HG03565 (cell line): ENCODE results near the gene KCTD16.

Source experiments
- ATAC-seq: cut with Tn5 transposase; IDR thresholded peaks from one replicate; pipeline ENCODE4 v1.9.1; 2021; ENCODE audit warnings: mild to moderate bottlenecking, moderate library complexity; ENCODE audit not compliant: unreplicated experiment

The KCTD16 gene

DNA sequence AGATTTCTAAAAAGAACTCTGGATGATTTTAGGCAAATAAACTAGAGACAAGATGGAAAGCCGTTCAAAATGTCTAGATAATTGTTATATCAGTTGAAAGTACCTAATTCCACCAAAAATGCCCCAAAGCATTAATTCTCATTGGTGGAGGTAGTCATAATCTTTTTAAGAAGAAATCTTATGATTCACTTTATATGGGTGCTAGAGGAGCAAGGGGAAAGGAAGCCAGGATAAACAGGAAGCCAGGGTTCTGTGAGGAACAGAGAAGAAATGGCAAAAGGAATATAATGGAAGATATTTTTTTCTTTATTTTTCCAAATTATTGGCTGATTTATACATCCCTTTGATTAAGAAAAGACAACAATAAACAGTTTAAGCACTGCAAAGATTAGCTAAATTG, 8.0 kb upstream of the KCTD16 start:
- ATAC-seq: no peak

DNA sequence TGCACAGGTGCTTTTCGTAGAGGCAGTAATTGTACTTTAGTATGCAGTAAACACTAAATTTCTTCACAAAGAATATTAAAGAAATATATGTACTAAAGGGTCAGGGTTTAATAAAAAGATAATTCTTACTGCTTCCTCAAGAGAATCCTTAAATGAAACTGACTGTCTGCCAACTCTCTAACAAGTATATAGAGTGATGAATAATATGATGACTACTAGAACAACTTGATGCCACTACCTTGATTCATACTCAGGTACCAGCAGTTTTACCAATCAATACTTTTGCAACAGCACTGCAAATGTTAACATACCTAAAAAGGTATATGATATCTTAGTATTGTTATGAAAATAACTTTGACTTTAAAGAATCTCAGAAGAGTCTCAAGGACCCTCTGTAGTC, 4.0 kb upstream of the KCTD16 start:
- no peak for ATAC-seq

DNA sequence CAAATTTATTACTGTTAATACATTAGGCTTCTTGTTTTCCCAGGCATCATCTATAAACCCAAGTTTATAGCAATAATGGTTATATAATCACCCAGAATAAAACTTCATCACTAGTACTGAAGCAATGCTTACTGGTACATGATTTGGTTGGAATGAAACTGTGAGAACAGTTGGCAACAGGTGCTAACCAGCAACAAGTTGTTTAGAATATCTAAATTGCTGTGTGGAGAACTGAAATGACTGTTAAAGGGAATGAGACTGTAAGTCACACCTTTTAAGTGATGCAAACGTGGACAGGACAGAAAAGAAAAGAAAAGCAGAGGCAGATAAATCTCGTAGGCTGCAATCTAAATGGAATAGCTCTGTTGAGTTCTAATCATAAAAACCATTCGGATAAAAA, 2.7 kb upstream of the KCTD16 start:
- ATAC-seq: no peak

DNA sequence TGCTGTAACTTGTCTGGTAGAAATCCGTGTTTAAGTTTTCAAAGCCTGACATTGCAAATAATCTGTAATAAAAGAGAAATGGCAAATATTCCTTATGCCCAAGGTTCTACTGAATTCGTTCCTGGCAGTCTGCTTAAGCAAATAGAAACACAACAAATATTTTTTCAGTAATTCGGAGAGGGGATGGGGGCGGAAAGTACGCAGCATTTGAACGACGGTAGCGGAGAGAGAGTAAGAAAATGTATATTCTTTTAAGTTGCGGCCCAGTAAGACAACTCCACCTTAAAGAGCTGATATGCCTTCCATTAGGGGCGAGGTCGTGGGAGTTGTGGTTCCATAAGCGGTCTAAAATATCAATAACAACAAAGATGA, 783 bp upstream of the KCTD16 start:
- ATAC-seq: no peak

DNA sequence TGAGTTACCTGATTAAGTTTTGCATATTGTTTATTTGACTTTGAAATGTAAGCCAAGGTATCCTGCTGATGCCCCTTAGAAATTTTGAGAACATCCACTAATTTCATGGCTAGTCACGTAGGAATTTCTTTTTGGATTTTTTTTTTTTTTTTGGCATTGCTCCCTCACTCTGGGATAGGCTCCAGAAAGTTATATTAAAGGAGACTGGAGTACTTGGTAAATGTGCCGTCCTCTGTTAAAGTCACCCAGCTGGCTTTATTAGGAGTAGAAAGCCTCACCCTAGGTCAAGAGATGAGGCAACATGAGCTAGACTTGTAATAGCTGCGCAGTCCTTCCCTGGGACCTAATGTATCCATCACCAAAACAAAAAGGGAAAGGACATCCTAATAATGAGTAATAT, 3.1 kb downstream of the KCTD16 start:
- no peak for ATAC-seq

DNA sequence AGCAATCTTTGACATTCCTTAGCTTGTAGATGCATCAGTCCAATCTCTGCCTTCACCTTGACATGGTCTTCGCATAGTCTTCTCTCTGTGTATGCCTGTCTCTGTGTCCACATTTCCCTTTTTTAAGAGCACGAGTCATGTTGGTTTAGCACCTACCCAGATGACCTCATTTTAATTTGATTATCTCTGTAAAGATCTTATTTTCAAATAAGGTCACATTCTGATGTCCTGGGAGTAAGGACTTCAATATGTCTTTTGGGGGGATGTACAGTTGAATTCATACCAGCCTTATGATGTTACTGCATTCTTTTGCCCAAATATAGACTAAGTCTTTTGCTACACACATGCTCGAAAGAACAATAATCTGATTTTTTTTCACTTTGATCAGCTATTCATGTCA, 6.9 kb downstream of the KCTD16 start:
- no peak for ATAC-seq

DNA sequence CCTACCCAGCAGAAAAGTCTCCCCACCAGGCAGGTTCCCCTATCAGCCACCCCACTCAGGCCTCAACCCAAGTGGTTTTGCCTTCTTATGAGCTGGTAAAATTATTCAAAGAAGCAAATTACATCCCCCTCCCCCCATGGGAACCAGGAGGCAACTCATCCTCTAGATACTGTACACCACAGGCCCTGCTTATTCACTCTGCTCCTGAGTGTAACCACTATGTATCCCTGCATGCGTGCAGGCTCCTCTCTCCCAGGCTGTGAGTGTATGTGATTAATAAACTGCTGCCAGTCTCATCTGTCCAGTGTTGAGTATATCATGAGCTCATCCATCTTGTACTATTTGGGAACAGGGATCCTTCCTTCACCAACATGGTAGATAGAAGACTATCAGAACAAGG, 8.6 kb downstream of the KCTD16 start:
- ATAC-seq: no peak

DNA sequence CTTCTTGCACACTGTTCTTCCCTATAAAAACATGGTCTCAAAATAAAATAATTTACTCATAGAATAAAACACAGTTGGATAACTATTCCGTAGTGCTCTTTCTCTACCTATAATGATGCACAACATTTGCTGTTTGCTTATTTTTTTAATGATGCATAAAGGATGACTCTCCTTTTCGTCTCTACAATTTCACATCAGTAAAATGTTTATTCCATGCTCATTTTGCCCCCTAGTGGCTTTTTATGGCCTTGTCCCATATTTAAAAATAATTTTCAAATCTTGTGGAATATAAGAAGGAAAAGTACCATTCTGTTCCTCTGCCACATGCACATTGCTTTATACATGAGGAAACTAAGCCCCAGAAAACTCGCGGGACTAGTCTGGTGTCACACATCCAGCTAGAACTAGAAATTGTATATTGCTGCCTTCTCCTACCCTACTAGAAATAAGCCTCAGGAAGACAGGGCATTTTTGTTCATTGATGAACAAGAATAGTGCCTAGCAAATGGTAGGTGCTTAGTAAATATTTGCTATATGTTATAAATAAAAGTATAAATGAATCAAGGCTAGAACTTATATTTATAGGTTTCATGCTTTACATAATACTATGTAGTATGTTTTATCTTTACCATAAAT, 12.7 kb downstream of the KCTD16 start:
- no peak for ATAC-seq

DNA sequence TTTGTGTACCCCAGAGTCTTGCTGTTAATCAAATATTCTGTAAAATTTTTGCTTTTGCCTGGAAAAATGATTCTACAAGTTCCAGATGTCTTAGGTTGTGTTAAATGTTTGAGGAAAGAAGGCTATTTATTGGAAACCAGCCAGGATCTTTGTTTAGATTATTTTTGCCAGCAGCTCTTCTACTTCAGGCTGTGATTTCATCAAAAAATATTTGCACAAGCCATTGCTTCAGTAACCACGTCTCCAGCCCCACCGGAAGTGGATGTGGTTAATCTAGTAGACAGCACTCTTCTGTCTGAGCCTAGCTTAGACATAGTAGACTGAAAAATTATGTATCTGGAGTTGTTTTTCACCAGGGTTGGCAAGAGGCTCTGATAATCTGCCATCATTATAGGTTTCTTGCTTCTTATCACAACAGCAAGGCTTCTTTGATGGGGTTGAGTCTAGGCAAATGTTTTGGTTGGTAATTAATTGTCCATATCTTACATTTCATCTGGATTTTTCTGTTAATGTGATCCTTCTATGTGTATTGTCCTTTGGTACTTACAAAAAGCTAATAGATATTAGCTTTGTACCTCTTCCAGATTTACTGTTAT, 17.1 kb downstream of the KCTD16 start:
- ATAC-seq: peak; percentile 75

DNA sequence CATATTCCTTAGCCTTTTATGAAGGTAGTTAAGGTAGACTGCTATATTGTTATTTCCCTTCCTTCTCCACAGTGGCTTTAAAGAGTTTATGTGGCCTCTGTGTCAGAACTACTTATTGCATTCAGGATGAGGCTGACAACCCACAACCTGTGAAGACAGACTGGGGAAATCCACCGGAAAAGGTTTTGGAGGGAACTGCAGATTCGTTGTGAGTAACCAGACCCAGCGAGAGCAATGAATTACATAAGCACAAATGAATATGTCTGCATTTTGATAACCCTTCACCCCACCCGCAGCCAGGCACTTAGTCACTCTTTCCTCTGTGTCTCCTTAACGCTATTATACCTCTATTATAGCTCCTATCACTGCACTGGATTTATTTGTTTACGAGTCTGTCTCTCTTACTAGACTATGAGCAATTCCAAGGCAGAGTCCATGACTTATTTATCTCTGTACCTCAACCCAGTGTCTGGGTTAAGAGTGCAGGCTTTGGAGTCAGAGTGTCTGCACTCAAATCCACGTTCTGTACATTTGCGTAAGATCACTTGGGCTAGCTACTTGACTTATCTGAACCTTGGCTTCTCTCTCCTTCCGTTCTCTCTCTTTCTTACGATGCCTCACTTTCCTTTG, 19.2 kb downstream of the KCTD16 start:
- peak; percentile 34 for ATAC-seq

DNA sequence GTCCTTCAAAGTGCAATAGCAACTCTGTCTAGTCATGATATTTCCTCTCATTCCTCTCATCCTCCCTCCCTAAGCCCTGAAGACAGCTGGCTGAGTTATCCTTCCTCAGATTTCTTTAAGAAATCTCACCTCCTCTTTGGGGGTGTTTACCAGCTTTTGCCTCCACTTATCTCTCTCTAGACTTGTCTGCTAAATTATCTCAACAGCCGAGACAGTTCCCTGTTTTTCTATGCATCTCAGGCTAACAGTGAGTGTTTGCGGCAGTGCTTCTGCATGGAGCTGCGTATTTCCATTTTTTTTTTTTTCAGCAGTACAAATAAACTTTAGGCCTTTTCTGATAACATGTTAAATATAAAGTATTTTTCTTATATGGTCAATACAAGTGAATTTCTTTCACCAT, 20.9 kb downstream of the KCTD16 start:
- no peak for ATAC-seq

DNA sequence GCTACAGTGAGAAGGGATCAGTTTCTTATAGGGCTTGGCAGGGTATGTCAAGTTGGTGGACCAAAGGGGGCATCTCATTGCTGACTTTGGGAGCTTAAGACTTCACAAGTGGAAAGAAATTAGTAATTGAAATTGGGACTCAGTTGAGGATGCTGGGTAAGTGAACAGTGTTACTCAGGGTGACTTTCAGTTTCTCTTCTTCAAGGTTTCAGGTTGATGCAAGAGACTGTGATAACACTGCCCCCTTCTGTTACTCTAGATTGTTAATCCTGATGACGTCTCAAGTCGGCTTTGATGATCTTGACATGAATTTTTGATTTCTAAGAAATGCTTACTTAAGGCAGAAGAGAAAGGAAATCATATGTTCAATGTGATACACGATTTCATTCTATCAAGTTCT, 21.3 kb downstream of the KCTD16 start:
- peak; percentile 87 for ATAC-seq

DNA sequence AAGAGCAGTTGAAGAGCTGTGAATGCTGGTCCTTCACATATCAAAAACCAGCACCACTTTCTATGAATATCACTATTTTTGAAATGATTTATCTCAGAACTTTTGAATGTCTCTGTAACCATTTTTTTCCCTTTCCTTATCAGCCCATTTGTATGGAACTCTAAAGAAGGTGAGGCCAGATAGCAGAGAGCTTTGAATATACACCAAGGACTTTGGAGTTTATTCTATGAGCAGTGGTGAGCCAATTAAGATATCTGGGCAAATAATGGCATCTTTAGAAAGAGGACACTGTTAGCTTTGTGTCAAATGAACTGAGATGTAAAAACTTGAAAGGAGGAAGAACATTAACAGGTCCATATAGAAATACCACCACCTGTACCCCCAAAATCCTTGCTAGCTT, 22.0 kb downstream of the KCTD16 start:
- no peak for ATAC-seq

DNA sequence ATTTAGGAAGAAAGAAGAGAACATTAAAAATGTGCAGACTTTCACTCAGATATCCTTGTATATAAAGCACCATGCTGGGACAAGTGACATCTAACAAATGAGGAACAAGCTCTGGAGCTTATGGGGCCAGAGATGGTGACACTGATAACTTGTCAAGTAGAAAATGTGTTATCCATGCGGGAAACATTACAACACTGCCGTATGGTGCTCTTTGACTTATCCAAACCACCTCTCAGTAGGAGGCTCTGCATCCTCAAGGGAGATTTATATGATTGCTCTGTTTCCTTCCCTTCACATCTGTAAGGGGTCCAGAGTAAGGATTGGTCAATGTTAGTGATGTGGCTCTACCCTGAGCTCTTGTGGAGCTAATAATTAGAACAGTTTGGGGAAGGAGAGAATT, 23.5 kb downstream of the KCTD16 start:
- no peak for ATAC-seq

DNA sequence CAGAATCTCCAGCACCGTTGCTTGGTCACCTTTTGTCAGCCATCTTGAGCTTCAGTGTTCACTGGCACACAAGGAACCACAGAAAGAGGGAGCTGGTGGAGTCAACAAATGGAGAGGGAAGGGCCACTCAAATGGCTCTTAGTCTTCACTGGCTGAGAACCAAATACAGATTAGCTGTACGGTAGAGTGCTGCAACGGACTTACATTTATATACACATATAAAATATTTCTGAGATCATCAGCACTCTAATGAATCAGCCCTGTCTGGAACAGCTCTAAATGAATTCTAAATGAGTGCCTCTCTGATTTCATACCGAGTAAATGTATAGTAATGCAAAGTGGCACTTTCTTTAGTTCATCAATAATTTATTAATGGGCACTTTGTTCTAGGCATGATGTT, 24.8 kb downstream of the KCTD16 start:
- ATAC-seq: no peak

DNA sequence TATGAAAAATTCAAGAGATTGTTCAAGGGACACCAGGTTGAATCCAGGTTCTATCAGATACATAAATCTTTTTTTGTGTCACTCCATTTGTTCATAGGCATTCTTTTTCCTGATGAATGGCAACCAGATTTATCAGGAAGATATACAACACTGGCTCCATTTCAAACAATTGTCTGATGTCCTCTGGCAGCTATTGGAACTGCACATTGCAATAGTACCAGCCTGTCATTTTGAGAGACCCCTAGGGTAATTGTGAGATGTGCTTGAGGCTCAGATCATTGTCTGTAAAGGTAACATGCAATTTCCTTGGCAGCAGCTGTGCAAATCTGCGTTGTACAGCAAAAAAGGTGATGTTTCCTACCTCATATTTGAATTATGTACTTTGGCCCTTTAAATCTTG, 25.9 kb downstream of the KCTD16 start:
- ATAC-seq: no peak

DNA sequence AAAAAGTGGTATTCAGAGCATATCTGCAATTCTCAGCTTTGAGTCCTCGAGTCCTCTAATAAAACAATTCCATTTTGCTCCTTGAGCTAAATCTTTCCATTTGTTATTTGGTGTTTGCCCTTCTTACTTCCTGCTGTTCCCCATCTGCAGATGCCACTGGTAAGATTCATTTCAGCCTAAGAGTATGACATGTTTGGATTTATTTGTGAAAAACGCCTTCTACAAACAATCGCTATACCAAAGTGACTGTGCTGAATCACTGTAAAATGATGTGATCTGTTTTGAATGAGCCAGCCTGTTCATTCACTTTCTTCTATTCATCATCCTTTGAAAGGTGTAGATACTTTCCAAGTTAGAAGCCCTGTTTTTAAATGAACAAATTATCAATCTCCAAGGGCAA, 27.7 kb downstream of the KCTD16 start:
- ATAC-seq: no peak

DNA sequence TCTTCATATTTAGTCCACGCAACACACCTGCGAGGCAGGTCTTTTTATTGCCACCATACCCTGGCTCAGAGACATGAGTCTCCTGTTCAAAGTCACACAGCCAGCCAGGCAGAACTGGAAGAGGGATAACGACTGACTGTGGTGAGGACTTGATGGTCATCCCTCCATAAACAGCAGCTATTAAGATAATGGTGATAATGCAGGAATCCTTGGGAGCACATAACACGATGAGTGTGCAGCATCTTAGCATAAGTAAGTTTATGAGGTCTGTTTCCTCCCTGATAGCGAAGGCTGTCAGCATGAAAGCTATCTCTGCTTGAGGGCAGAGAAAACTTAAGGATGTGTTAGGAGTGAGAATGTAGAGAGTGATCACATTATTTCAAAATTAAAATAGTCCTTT, 30.9 kb downstream of the KCTD16 start:
- ATAC-seq: no peak

DNA sequence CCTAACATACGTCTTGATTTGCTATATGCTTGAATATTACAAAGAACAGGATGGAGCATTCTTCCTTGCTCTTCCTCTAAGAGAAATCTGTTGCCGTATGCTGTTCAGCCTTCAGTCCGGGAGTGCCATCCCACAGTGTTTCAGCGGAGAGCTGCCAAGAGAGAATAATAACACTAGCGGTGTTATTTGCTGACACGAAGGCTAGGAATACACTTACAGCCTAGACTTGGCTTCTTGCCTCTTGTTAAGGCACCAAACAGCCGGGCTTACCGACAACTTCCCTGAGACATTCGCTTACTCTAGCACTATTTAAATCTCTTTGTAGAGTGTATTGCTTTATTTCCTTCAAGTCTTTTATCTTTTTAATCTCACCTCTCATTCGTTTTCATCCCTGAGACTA, 31.4 kb downstream of the KCTD16 start:
- no peak for ATAC-seq

DNA sequence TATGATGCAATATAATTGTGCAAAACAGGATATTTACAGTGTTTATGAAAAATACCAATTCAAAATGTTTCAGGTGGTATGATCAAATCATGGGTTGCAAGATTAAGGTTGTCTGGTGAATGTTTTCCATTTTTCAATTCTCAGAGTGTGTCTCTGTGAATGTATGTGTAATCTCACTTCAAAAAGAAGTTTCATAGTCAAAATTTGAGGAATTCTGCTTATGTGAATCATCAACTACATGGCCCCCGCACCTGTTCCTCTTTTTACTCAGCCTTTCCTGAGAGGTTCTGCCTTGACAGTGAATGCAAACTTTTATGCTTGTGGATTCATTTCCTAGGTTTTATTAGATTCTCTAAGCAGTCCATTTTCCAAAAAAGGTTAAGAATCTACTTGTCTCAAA, 32.1 kb downstream of the KCTD16 start:
- ATAC-seq: no peak

DNA sequence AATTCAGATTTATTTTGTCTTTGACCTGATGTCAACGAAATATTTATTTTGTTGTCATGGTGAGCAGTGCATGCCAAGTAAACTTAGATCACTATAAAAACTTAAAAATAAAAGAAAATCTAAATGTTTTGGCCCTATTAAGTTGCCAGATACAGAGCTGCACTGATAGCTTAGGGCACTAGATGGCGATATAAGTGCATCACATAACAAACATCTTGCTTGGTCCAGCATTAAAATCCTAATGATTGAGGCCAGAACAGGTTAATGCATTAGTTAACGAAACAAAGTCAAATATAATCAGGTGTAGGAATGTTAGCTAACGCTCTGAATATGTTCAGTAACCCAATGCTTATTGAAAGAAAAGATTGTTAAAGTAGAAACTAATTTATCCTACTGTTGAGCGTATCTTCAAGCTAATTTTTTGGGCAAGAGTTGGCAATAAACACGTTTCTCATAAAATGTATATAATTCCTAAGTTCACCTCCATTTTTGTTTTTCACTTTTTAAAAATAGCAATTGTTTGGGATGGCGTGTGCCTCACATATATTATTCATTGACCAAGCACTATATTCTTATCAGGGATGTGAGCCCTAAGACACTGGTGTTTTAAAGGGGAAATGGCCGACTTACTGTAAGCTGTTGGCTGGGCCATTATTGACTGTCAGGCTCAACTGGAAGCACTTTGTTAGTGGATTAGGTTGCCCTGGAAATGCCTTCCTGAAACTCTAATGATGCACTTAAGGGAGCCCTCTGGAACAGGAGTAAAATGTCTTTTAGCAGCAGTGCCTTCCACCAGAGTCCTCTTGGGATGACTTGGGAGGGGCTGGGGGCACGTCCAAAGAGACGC, 33.3 kb downstream of the KCTD16 start:
- ATAC-seq: peak; percentile 89

DNA sequence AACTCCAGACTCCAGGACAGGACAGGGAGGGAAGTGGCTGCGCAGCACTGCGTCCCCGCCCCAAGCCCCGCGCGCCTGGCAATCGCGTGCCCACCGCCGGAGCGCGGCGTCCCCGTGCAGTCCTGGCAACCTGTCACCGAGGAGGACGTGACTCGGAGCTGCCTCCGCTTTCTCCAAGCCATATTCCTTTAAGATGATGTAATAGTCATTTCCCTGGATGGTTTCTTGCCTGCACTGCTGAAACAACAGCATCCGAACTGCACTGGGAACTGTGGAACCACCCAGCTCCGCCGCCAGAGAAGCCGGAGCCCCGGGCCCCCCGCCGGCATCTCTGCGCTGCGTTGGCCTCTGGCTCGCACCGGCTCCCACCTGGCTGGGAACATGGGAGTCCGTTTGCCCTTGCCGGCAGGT, 34.5 kb downstream of the KCTD16 start:
- ATAC-seq: no peak
